Sigmoid colon (tissue), 7 donors: ENCODE measurements around the gene MAPRE2. TPM values are rescaled to one million over a fixed set of nuclear protein-coding genes. Genes with fewer than 3 reads are reported as not detected.

Experiments used
- DNase-seq: peaks from one replicate; pipeline ENCODE4 v3.0.0-alpha.2; 2019
- H3K27ac ChIP-seq, 4 donors: fragments of 200-600 bp; sonication (generic); one replicate each; pipeline ENCODE4 v1.5.1; 2016 to 2019; ENCODE audit warnings: mild to moderate bottlenecking in 1 of 4
- H3K27me3 ChIP-seq, 3 donors: fragments of 200-600 bp; sonication (generic); one replicate each; pipeline ENCODE4 v1.5.1; 2019; ENCODE audit warnings: mild to moderate bottlenecking in 1 of 3
- H3K36me3 ChIP-seq, 4 donors: fragments of 200-600 bp; sonication (generic); one replicate each; pipeline ENCODE4 v1.5.1; 2016 to 2019
- H3K4me1 ChIP-seq, 4 donors: fragments of 200-600 bp; sonication (generic); one replicate each; pipeline ENCODE4 v1.5.1; 2017 to 2019
- H3K4me3 ChIP-seq, 4 donors: fragments of 200-600 bp; sonication (generic); one replicate each; pipeline ENCODE4 v1.5.1; 2017 to 2019; ENCODE audit warnings: mild to moderate bottlenecking in 2 of 4, moderate library complexity in 1 of 4
- H3K9me3 ChIP-seq, 4 donors: fragments of 200-600 bp in 3 of 4; sonication (generic) in 3 of 4; one replicate each; pipeline versions ENCODE4 v1.5.1 to v1.6.1; 2013 to 2019
- CTCF ChIP-seq, 4 experiments: fragments of 450-650 bp in 3 of 4; fragments of 200-600 bp in 1 of 4; IDR thresholded peaks; one replicate each; pipeline ENCODE4 v1.5.1; 2016 to 2019; ENCODE audit warnings: antibody characterized with exemption in 4 of 4, mild to moderate bottlenecking in 3 of 4, moderate library complexity in 2 of 4
- EP300 ChIP-seq, 4 donors: sonication (generic); formaldehyde crosslinking; IDR thresholded peaks; one replicate each; pipeline ENCODE4 v1.6.1; 2017; ENCODE audit warnings: antibody characterized with exemption in 4 of 4
- POLR2A ChIP-seq, 2 donors: fragments of 450-650 bp; IDR thresholded peaks; one replicate each; pipeline ENCODE4 v1.6.1; 2016; ENCODE audit warnings: antibody characterized with exemption in 2 of 2, mild to moderate bottlenecking in 2 of 2, moderate library complexity in 2 of 2
- POLR2AphosphoS5 ChIP-seq, 4 donors: sonication (generic); formaldehyde crosslinking; IDR thresholded peaks; one replicate each; pipeline ENCODE4 v1.6.1; 2017; ENCODE audit warnings: antibody characterized with exemption in 4 of 4
- WGBS, 2 donors: extraction: QIAGEN DNeasy Blood & Tissue Kit; methylation state at CpG; one replicate each; pipeline ENCODE4 v1.1.7; 2013; 5-methylcytosine and 5-hydroxymethylcytosine counted together
- intact Hi-C: fragments of 100-400 bp; cut with DNase I; formaldehyde crosslinking; loops from one replicate; pipeline ENCODE4 v1.15.1; 2023
- polyA plus RNA-seq, 3 donors: library from polyadenylated mRNA; stranded (reverse); fragments of 200-250 nt; gene quantifications; one replicate each; pipeline ENCODE4 v1.2.3, GENCODE V29; 2013
- total RNA-seq, 4 donors: library from RNA; depleted of rRNA; stranded (reverse); fragments of >200 nt; gene quantifications; one replicate each; pipeline ENCODE4 v1.1.0, GENCODE V29; 2016
- donor health status: healthy with polysubstance abuse.
- donor health status: Bipolar disorder and iron deficiency.
- donor health status: healthy.

Gene MAPRE2
- total and polyA plus RNA-seq, 7 donors, result 14.0 to 31.6 (median 21.0) TPM

DNA sequence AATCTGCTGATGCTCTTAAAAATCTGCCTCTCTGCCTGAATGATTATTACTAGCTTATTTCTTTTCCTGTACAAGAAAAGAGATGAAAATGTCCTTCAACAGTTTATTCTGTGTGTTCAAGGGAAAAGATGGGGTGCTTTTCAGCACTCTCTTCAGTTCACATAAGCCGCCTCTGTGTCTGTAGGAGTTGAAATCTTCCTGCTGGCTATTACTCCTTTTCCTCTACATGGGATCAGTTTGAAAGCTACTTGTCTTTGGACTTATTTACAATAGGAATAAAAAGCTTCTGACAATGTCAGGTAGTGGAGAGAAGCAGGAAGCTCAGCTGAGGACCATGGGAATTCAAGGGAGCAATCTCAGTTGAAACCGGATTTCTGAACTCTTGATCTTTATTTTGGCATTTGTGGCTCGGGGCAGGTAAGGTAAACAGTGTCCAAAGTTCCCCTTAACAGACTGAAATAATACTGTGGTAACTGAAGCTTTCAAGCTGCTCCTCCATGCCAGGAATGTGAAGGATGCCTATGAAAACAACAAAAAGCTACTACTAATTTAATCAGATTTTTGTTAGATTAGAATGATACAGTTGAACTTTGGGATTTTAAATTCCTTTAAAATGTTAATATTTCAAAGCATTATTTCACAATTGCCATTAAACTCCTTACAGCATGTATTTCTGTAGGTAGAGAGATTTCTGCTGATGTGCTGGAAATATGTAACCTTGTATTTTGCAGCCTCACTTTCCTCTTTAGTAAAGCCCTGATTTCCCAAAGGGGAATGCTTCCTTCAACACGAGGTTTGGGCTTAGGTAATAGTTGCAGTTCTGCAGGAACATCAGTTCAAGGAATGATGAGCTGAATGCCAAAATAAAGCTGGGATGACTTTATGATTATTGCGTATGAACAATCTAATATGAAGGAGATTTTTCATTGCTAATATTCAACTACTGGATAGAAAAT lies 43.6 kb downstream of the MAPRE2 start:
- Histone ChIP-seq H3K9me3 (no peaks in the 10 kb centered on the region), H3K36me3 (no peaks in the 10 kb centered on the region), H3K4me3 (no peak overlapping the region), H3K4me1 (peaks cover 0 to 6% (median 0%) of the 10 kb centered on the region in 4 donors), H3K27ac (no peak overlapping the region), H3K27me3 (no peaks in the 10 kb centered on the region)
- DNase-seq, result no peak
- 31 to 73% methylated on average over 5 of the region's 5 CpGs for WGBS, 2 donors
- intact Hi-C loops, result no loop called here
- TF ChIP-seq POLR2A (IDR thresholded peaks at IDR 0.05), result no peak

DNA sequence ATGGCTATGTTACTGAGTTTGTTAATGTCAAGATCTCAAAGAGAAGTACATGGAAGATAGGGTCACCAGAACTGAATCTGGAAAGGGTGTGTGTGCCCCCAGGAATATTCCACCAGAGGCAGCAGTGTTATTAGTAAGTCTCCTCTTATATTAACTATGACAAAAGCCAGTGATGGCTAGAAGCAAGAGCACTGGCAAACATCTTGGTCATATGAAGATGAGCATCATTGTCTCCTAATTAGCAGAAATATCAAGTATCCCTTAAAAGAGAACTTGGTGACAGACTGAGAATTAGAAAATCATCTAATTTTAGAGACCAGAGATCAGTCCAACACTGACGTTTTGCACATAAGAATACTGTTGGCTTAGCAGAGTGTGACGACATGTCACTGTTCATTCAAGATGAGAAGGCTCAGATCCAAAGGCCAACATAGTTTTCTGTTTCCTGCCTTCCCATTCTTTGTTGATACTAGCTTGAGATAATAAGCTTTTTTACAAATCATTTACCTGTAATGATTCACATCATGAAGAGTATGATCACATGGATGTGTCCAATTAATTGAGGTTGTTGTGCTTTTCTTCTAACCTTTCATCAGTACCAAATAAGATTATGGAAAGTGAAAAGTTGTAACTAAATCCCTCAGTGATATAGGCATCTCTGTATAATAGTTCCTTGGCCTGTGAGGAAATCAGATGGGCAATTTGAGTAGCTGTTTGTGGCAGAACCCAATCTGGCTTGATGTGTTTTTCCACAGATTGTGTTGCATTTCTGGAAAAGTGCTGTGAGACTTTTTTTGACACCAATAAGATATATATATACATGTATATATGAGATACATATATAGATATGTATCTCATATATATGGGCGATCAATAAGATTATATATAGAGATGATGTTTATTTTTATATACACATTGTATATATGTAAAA lies 44.5 kb downstream of the MAPRE2 start:
- intact Hi-C loops, result no loop called here
- H3K4me1 ChIP-seq, result peaks cover 0 to 8% (median 0%) of the 10 kb centered on the region in 4 donors
- TF ChIP-seq CTCF (IDR thresholded peaks at IDR 0.05), result no peak
- no peak for TF ChIP-seq POLR2A (IDR thresholded peaks at IDR 0.05)
- TF ChIP-seq POLR2AphosphoS5 (IDR thresholded peaks at IDR 0.05), result no peak
- no peak for TF ChIP-seq EP300 (IDR thresholded peaks at IDR 0.05)
- no peak for DNase-seq
- H3K27ac ChIP-seq, result no peak overlapping the region
- H3K27me3 ChIP-seq, result no peaks in the 10 kb centered on the region
- no peak overlapping the region for H3K4me3 ChIP-seq
- H3K9me3 ChIP-seq, result no peaks in the 10 kb centered on the region
- no peaks in the 10 kb centered on the region for H3K36me3 ChIP-seq
- WGBS, 2 donors, result 42 to 71% methylated on average over 3 of the region's 3 CpGs

DNA sequence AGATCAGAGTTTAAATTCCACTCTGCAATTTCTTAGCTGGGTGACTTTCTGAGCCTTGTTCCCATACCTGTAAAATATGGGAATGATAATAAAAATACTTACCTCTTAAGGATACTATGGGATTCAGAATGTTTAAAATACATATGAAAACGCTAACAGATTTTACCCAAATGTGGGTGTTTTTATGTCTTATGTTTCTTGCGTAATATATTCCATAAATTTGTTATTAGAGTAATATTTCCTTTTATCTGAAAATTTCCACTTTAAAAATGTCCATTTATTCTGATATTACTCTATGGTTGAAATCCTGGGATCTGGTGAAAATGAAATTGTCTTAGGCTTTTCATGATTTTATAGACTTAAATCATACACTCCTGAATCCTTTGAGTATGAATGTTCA lies 45.5 kb downstream of the MAPRE2 start:
- intact Hi-C loops, result no loop called here
- 99% methylated on average over 2 of the region's 2 CpGs for WGBS, 2 donors
- Histone ChIP-seq H3K27me3 (no peaks in the 10 kb centered on the region), H3K36me3 (no peaks in the 10 kb centered on the region), H3K4me1 (peaks cover 0 to 8% (median 0%) of the 10 kb centered on the region in 4 donors), H3K9me3 (no peaks in the 10 kb centered on the region), H3K4me3 (no peak overlapping the region), H3K27ac (no peak overlapping the region)
- no peak for DNase-seq
- TF ChIP-seq POLR2A (IDR thresholded peaks at IDR 0.05) (no peak), POLR2AphosphoS5 (IDR thresholded peaks at IDR 0.05) (no peak), EP300 (IDR thresholded peaks at IDR 0.05) (no peak), CTCF (IDR thresholded peaks at IDR 0.05) (no peak)

- H3K27ac ChIP-seq, result no peak overlapping the region
- WGBS, 2 donors, result 84 to 95% methylated on average over 3 of the region's 3 CpGs
- TF ChIP-seq POLR2A (IDR thresholded peaks at IDR 0.05) (no peak), POLR2AphosphoS5 (IDR thresholded peaks at IDR 0.05) (no peak), EP300 (IDR thresholded peaks at IDR 0.05) (no peak), CTCF (IDR thresholded peaks at IDR 0.05) (no peak)
- H3K27me3 ChIP-seq, result no peaks in the 10 kb centered on the region
- no peak overlapping the region for H3K4me3 ChIP-seq
- H3K4me1 ChIP-seq, result peaks cover 0 to 8% (median 0%) of the 10 kb centered on the region in 4 donors
- DNase-seq, result no peak
- intact Hi-C loops, result no loop called here
- H3K9me3 ChIP-seq, result no peaks in the 10 kb centered on the region
- H3K36me3 ChIP-seq, result no peaks in the 10 kb centered on the region
These were observed 46.5 kb downstream of the MAPRE2 start for GRCh38 chr18:35087726-35088125.

DNA sequence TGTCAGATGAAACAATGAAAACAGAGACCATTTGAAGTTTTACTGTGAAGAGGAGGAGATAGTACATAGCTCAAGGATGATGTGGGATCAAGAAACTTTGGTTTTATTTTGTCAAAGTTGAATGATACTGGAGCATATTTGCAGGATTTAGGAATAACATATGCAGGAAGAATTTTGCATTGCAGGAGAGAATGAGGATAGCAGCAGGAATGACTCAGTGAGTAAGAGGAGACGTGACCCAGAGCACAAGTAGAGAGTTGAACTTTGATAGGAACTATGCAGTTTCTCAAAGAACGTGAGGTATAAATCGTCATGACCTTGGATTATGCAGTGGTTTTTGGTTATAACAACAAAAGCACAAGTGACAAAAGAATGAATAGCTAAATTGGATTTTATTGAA lies 47.7 kb downstream of the MAPRE2 start:
- DNase-seq, result no peak
- Histone ChIP-seq H3K27ac (no peak overlapping the region), H3K36me3 (no peaks in the 10 kb centered on the region), H3K4me1 (peaks cover 0 to 8% (median 0%) of the 10 kb centered on the region in 4 donors), H3K4me3 (no peak overlapping the region), H3K27me3 (no peaks in the 10 kb centered on the region), H3K9me3 (no peaks in the 10 kb centered on the region)
- intact Hi-C loops, result no loop called here
- no peak for TF ChIP-seq CTCF (IDR thresholded peaks at IDR 0.05)
- TF ChIP-seq POLR2A (IDR thresholded peaks at IDR 0.05), result no peak
- no peak for TF ChIP-seq POLR2AphosphoS5 (IDR thresholded peaks at IDR 0.05)
- no peak for TF ChIP-seq EP300 (IDR thresholded peaks at IDR 0.05)
- 93 to 94% methylated on average over 3 of the region's 3 CpGs for WGBS, 2 donors
